ENCODE measurements around the gene CIDEB. TPM values are rescaled to one million over a fixed set of nuclear protein-coding genes. Genes with fewer than 3 reads are reported as not detected.

CIDEB gene
- total and polyA plus RNA-seq, 12 donors, result 16.4 to 80.3 (median 39.0) TPM

DNA sequence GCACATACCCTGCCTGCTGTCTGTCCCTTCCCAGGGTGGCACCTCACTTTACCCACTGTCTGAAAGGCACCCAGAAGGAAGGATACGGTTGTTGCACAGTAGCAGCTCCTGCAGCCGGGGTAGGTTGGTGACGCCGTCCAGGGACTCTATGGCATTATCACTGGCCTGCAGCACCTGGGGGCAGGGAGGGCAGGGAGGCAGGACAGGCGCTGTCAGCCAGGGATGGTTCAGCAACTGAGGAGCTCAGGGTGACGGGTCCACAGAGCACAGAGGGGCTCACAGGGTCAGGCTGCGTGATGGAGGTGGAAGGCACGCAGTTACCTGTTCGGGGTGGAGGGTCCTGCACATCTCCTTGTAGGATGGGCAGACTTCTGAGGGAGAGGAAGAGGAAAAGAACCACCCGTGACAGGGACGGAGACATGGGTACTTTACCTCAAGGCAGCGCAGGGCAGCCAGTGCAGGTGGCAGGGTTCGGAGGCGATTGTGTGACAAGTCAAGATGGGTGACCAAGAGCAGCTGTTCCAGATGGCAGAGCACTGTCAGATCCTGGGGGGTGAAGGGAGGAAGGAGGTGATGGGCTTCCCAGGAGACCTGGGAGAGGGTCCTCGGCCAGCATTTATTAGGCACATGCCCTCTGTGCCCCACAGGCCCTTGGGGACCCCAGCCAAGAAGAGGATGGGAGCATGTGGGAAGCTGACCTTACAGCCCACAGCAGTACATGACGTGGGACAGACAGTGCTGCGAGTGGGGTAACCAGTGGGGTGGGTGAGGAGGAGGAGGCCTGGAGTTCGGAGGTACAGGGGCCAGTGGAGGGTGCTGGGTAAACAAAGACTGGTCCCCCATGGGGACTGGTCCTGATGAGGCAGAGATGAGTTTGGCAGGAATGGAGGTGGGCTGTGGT lies 41.2 kb downstream of the CIDEB start:
- TF ChIP-seq, protein P1, sequence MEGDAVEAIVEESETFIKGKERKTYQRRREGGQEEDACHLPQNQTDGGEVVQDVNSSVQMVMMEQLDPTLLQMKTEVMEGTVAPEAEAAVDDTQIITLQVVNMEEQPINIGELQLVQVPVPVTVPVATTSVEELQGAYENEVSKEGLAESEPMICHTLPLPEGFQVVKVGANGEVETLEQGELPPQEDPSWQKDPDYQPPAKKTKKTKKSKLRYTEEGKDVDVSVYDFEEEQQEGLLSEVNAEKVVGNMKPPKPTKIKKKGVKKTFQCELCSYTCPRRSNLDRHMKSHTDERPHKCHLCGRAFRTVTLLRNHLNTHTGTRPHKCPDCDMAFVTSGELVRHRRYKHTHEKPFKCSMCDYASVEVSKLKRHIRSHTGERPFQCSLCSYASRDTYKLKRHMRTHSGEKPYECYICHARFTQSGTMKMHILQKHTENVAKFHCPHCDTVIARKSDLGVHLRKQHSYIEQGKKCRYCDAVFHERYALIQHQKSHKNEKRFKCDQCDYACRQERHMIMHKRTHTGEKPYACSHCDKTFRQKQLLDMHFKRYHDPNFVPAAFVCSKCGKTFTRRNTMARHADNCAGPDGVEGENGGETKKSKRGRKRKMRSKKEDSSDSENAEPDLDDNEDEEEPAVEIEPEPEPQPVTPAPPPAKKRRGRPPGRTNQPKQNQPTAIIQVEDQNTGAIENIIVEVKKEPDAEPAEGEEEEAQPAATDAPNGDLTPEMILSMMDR (IDR thresholded peaks at IDR 0.05), result no peak
- TF ChIP-seq POLR2A (IDR thresholded peaks at IDR 0.05), result no peak
- Histone ChIP-seq H3K4me3 (no peak overlapping the region), H3K9me3 (replicated peaks in 1 of 3) (no peaks in the 10 kb centered on the region), H3K4me1 (replicated peaks in 1 of 2) (no peaks in the 10 kb centered on the region), H3K27ac (no peak overlapping the region), H3K27me3 (no peaks in the 10 kb centered on the region), H3K36me3 (replicated peaks in 1 of 2) (peaks cover 0 to 20% of the 10 kb centered on the region in 2 donors)
- WGBS, 4 donors, result 82 to 91% (median 89%) methylated on average over 14 to 18 of the region's 18 CpGs
- intact Hi-C loops (cut with DNase I), result no loop called here
- no peak for DNase-seq

GRCh38 chr14:24264298-24264697 lies 43.5 kb downstream of the CIDEB start:
- peak overlapping the region in 1 of 5 donors; percentile 66 for H3K27ac ChIP-seq
- H3K9me3 ChIP-seq (replicated peaks in 1 of 3), result no peaks in the 10 kb centered on the region
- peaks cover 0 to 20% of the 10 kb centered on the region in 2 donors for H3K36me3 ChIP-seq (replicated peaks in 1 of 2)
- H3K4me1 ChIP-seq (replicated peaks in 1 of 2), result no peaks in the 10 kb centered on the region
- no peak overlapping the region for H3K4me3 ChIP-seq
- H3K27me3 ChIP-seq, result no peaks in the 10 kb centered on the region
- 70 to 84% (median 80%) methylated on average over 5 to 6 of the region's 6 CpGs for WGBS, 4 donors
- intact Hi-C loops (cut with DNase I), result no loop called here
- no peak for TF ChIP-seq POLR2A (IDR thresholded peaks at IDR 0.05)
- TF ChIP-seq, protein P1 (IDR thresholded peaks at IDR 0.05), result no peak
- no peak for DNase-seq

DNA sequence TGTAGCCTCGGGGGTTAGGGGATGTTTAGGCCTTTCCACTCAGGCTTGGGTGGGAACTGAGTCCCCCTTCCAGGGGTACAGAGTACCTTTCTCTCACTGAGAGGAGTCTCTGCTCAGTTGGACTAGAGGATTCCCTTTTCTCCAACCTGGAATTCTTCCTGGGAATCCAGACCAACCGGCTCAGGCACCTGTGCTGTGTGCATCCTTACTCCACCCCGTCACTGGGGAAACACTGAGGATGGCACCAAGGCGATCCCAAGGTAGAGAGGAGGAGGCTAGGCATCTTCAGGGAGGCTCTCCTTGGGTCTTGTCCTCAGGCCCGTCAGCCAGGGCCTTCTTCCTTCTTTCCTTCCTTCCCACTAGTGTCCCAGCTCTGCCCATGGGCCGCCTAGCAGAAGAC lies 43.9 kb downstream of the CIDEB start:
- DNase-seq, result no peak
- 77 to 81% (median 81%) methylated on average over 6 of the region's 6 CpGs for WGBS, 4 donors

More for the DNA sequence above, 43.9 kb downstream of the CIDEB start:
- Histone ChIP-seq H3K36me3 (replicated peaks in 1 of 2) (peaks cover 0 to 20% of the 10 kb centered on the region in 2 donors), H3K4me3 (no peak overlapping the region), H3K9me3 (replicated peaks in 1 of 3) (no peaks in the 10 kb centered on the region), H3K27ac (peak overlapping the region in 1 of 5 donors; percentile 66), H3K27me3 (no peaks in the 10 kb centered on the region), H3K4me1 (replicated peaks in 1 of 2) (no peaks in the 10 kb centered on the region)
- intact Hi-C loops (cut with DNase I), result no loop called here
- TF ChIP-seq POLR2A (IDR thresholded peaks at IDR 0.05), result no peak
- TF ChIP-seq, protein P1 (IDR thresholded peaks at IDR 0.05), result no peak

Data from adrenal gland (tissue), 12 donors.